DMS153 (cell line): Measurements from ENCODE around the gene FAF1.

Experiments used
- DNase-seq: peaks from one replicate; lab custom pipeline; 2025; lab: John Stamatoyannopoulos, UW

The FAF1 gene

GRCh38 chr1:50978144-50978851 is 18.2 kb upstream of the FAF1 start:
- DNase-seq = peak; percentile 58

- DNase-seq = no peak
Measured at GRCh38 chr1:50977575-50978143, 17.6 kb upstream of the FAF1 start.

GRCh38 chr1:50976890-50977574 is 17.0 kb upstream of the FAF1 start:
- peak; percentile 55 for DNase-seq

- DNase-seq = no peak
Measured at GRCh38 chr1:50976111-50976889, 16.2 kb upstream of the FAF1 start.

- no peak for DNase-seq
Measured at GRCh38 chr1:50975436-50975835, 15.4 kb upstream of the FAF1 start.

- no peak for DNase-seq
Measured at GRCh38 chr1:50974618-50974935, 14.5 kb upstream of the FAF1 start.

- DNase-seq = peak; percentile 39
Measured at GRCh38 chr1:50973875-50974617, 14.0 kb upstream of the FAF1 start.

- no peak for DNase-seq
Measured at GRCh38 chr1:50973255-50973654, 13.2 kb upstream of the FAF1 start.

GRCh38 chr1:50972766-50973165 is 12.7 kb upstream of the FAF1 start:
- DNase-seq = no peak

GRCh38 chr1:50971748-50972305 is 11.8 kb upstream of the FAF1 start:
- no peak for DNase-seq

- DNase-seq = no peak
Measured at GRCh38 chr1:50970931-50971582, 11.0 kb upstream of the FAF1 start.

GRCh38 chr1:50970509-50970887 is 10.4 kb upstream of the FAF1 start:
- no peak for DNase-seq

GRCh38 chr1:50969611-50970508 is 9.8 kb upstream of the FAF1 start, which contains the start of gene CDKN2C:
TSS of gene CDKN2C (plus strand) at chr1:50970245. CDS start at chr1:50970369, 124 bp downstream.
- peak; percentile 57 for DNase-seq

GRCh38 chr1:50968821-50969610 is 8.9 kb upstream of the FAF1 start:
- DNase-seq = no peak

- peak; percentile 88 for DNase-seq
Measured at GRCh38 chr1:50968158-50968820, 8.2 kb upstream of the FAF1 start.

- no peak for DNase-seq
Measured at GRCh38 chr1:50967416-50968157, 7.5 kb upstream of the FAF1 start.

GRCh38 chr1:50966991-50967390 is 6.9 kb upstream of the FAF1 start:
- DNase-seq = no peak

- no peak for DNase-seq
Measured at GRCh38 chr1:50964863-50965262, 4.8 kb upstream of the FAF1 start.
